ENCODE measurements around the gene ARHGAP30. TPM values are rescaled to one million over a fixed set of nuclear protein-coding genes. Genes with fewer than 3 reads are reported as not detected.

Gene ARHGAP30
- total and polyA plus RNA-seq, 12 donors = 1.2 to 16.4 (median 1.9) TPM

- ATAC-seq (no peak), DNase-seq (no peak)
- TF ChIP-seq CTCF (IDR thresholded peaks at IDR 0.05) = no peak
- Histone ChIP-seq H3K27me3 (peaks cover 0 to 18% (median 9%) of the 10 kb centered on the region in 7 donors), H3K4me3 (no peak overlapping the region), H3K36me3 (no peaks in the 10 kb centered on the region), H3K9me3 (no peaks in the 10 kb centered on the region), H3K4me1 (peaks cover 0 to 2% (median 0%) of the 10 kb centered on the region in 9 donors), H3K27ac (no peak overlapping the region)
- intact Hi-C loops (cut with DNase I) = no loop called here
- WGBS, 2 donors = 77 to 82% methylated on average over 9 of the region's 9 CpGs
Measured at GRCh38 chr1:161077426-161077825, 7.7 kb upstream of the ARHGAP30 start.

GRCh38 chr1:161076410-161076809 is 6.7 kb upstream of the ARHGAP30 start:
- ATAC-seq (no peak), DNase-seq (no peak)
- Histone ChIP-seq H3K4me1 (peaks cover 0 to 6% (median 0%) of the 10 kb centered on the region in 9 donors), H3K27ac (no peak overlapping the region), H3K4me3 (no peak overlapping the region), H3K27me3 (peaks cover 0 to 18% (median 9%) of the 10 kb centered on the region in 7 donors), H3K9me3 (no peaks in the 10 kb centered on the region), H3K36me3 (no peaks in the 10 kb centered on the region)
- no peak for TF ChIP-seq CTCF (IDR thresholded peaks at IDR 0.05)
- intact Hi-C loops (cut with DNase I) = no loop called here

GRCh38 chr1:161074676-161075368 is 5.1 kb upstream of the ARHGAP30 start:
- Histone ChIP-seq H3K4me3 (no peak overlapping the region), H3K27me3 (peaks cover 0 to 12% (median 8%) of the 10 kb centered on the region in 7 donors), H3K36me3 (no peaks in the 10 kb centered on the region), H3K9me3 (no peaks in the 10 kb centered on the region), H3K27ac (no peak overlapping the region), H3K4me1 (peaks cover 0 to 15% (median 0%) of the 10 kb centered on the region in 9 donors)
- TF ChIP-seq CTCF (IDR thresholded peaks at IDR 0.05) = no peak
- intact Hi-C loops (cut with DNase I) = no loop called here
- 81 to 82% methylated on average over 12 of the region's 12 CpGs for WGBS, 2 donors
- DNase-seq (no peak), ATAC-seq (no peak)

GRCh38 chr1:161073474-161074121 is 3.9 kb upstream of the ARHGAP30 start:
- Histone ChIP-seq H3K27ac (no peak overlapping the region), H3K4me3 (no peak overlapping the region), H3K9me3 (no peaks in the 10 kb centered on the region), H3K36me3 (no peaks in the 10 kb centered on the region), H3K4me1 (peaks cover 0 to 15% (median 0%) of the 10 kb centered on the region in 9 donors), H3K27me3 (peaks cover 0 to 3% (median 0%) of the 10 kb centered on the region in 7 donors)
- ATAC-seq (no peak), DNase-seq (no peak)
- no peak for TF ChIP-seq CTCF (IDR thresholded peaks at IDR 0.05)
- WGBS, 2 donors = 77% methylated on average over 7 of the region's 7 CpGs
- intact Hi-C loops (cut with DNase I) = no loop called here
